Activated CD4-positive, alpha-beta T cell treated with anti-CD3 and anti-CD28 coated beads, Interleukin-2, amount 50 U/mL, for 4 hours (primary cell): ENCODE results near the gene KCNQ1.

Experiments used
- DNase-seq, 2 experiments: peaks; one replicate each; pipeline ENCODE4 v3.0.0-alpha.2; 2020

KCNQ1 gene

GRCh38 chr11:2693271-2694261 is 248.8 kb downstream of the KCNQ1 start:
- DNase-seq, result no peak

- no peak for DNase-seq
Measured at GRCh38 chr11:2694495-2694894, 249.7 kb downstream of the KCNQ1 start.

- no peak for DNase-seq
Measured at GRCh38 chr11:2694995-2695939, 250.5 kb downstream of the KCNQ1 start.

- no peak for DNase-seq
Measured at GRCh38 chr11:2696455-2696854, 251.6 kb downstream of the KCNQ1 start.

GRCh38 chr11:2697866-2698265 is 253.1 kb downstream of the KCNQ1 start:
- DNase-seq, result no peak

- no peak for DNase-seq
Measured at GRCh38 chr11:2698386-2699184, 253.8 kb downstream of the KCNQ1 start.

- DNase-seq, result no peak
Measured at GRCh38 chr11:2699185-2699530, 254.3 kb downstream of the KCNQ1 start.

- peak; percentile 79 to 81 for DNase-seq
Measured at GRCh38 chr11:2699531-2700414, 255.0 kb downstream of the KCNQ1 start, which contains the start of gene KCNQ1OT1. TSS of gene KCNQ1OT1 (minus strand) at chr11:2699994.

GRCh38 chr11:2700415-2701211 is 255.8 kb downstream of the KCNQ1 start:
- no peak for DNase-seq

GRCh38 chr11:2701230-2701629 is 256.4 kb downstream of the KCNQ1 start:
- no peak for DNase-seq

GRCh38 chr11:2701898-2702434 is 257.2 kb downstream of the KCNQ1 start:
- no peak for DNase-seq

- no peak for DNase-seq
Measured at GRCh38 chr11:2702771-2703362, 258.1 kb downstream of the KCNQ1 start.

- no peak for DNase-seq
Measured at GRCh38 chr11:2703363-2704141, 258.7 kb downstream of the KCNQ1 start.

GRCh38 chr11:2704356-2704755 is 259.5 kb downstream of the KCNQ1 start:
- no peak for DNase-seq

GRCh38 chr11:2704896-2705606 is 260.2 kb downstream of the KCNQ1 start:
- no peak for DNase-seq

- DNase-seq, result no peak
Measured at GRCh38 chr11:2706321-2706720, 261.5 kb downstream of the KCNQ1 start.

GRCh38 chr11:2707736-2708135 is 262.9 kb downstream of the KCNQ1 start:
- no peak for DNase-seq

- DNase-seq, result no peak
Measured at GRCh38 chr11:2708151-2708581, 263.4 kb downstream of the KCNQ1 start.
